Endothelial cell (in vitro differentiated cells): ENCODE measurements around the gene CDK6. TPM values are rescaled to one million over a fixed set of nuclear protein-coding genes. Genes with fewer than 3 reads are reported as not detected.
A peak's percentile ranks its signal among the peaks of the same experiment; 100 is the strongest.

ENCODE experiments used
- DNase-seq: peaks from one replicate; pipeline ENCODE4 v3.0.0; 2021; ENCODE audit warnings: low spot score
- H3K27ac Mint-ChIP-seq: one replicate; pipeline ENCODE4 v1.8.0; 2021; ENCODE audit warnings: mixed read lengths, inconsistent platforms; ENCODE audit not compliant: unreplicated experiment
- H3K27me3 Mint-ChIP-seq: one replicate; pipeline ENCODE4 v1.8.0; 2021; ENCODE audit warnings: mild to moderate bottlenecking, moderate library complexity, mixed read lengths, inconsistent platforms; ENCODE audit not compliant: unreplicated experiment
- H3K36me3 Mint-ChIP-seq: one replicate; pipeline ENCODE4 v1.8.0; 2021; ENCODE audit warnings: mild to moderate bottlenecking, low read depth, mixed read lengths, inconsistent platforms; ENCODE audit not compliant: unreplicated experiment
- H3K4me1 Mint-ChIP-seq: one replicate; pipeline ENCODE4 v1.8.0; 2021; ENCODE audit warnings: mild to moderate bottlenecking, mixed read lengths, inconsistent platforms; ENCODE audit not compliant: unreplicated experiment
- H3K4me3 Mint-ChIP-seq: one replicate; pipeline ENCODE4 v1.8.0; 2021; ENCODE audit warnings: mild to moderate bottlenecking, mixed read lengths, inconsistent platforms; ENCODE audit not compliant: unreplicated experiment
- H3K9me3 Mint-ChIP-seq: one replicate; pipeline ENCODE4 v1.8.0; 2021; ENCODE audit warnings: mixed read lengths, inconsistent platforms; ENCODE audit not compliant: unreplicated experiment
- CTCF ChIP-seq: fragments of 200-600 bp; sonication (generic); IDR thresholded peaks from one replicate; pipeline ENCODE4 v1.5.0; 2021; ENCODE audit warnings: antibody characterized with exemption; ENCODE audit not compliant: unreplicated experiment
- total RNA-seq: library from RNA; stranded (reverse); fragmentation: NEBNext Ultra II Directional; extraction: Animal tissue kit (Norgen Biotek cat#: 25700); gene quantifications from one replicate; pipeline ENCODE4 v1.2.1, GENCODE V29; 2021; ENCODE audit not compliant: unreplicated experiment

Gene CDK6
- total RNA-seq, 1 donor from 2014 or later = 32.6 TPM

- H3K27me3 Mint-ChIP-seq = no peaks in the 10 kb centered on the region
- H3K4me1 Mint-ChIP-seq = peaks cover 2% of the 10 kb centered on the region
- H3K9me3 Mint-ChIP-seq = no peaks in the 10 kb centered on the region
- DNase-seq = peak; percentile 57
- no peak overlapping the region for H3K4me3 Mint-ChIP-seq
- TF ChIP-seq CTCF = peak; percentile 54
- H3K36me3 Mint-ChIP-seq = peaks cover under 1% of the 10 kb centered on the region
- no peak overlapping the region for H3K27ac Mint-ChIP-seq
Measured at GRCh38 chr7:92621026-92621540, 215.3 kb downstream of the CDK6 start.

GRCh38 chr7:92615861-92616260 is 220.5 kb downstream of the CDK6 start:
- no peak for TF ChIP-seq CTCF
- no peak overlapping the region for H3K27ac Mint-ChIP-seq
- no peak for DNase-seq
- H3K4me1 Mint-ChIP-seq = peaks cover 8% of the 10 kb centered on the region
- no peaks in the 10 kb centered on the region for H3K27me3 Mint-ChIP-seq
- H3K36me3 Mint-ChIP-seq = peaks cover 3% of the 10 kb centered on the region
- H3K4me3 Mint-ChIP-seq = no peak overlapping the region
- H3K9me3 Mint-ChIP-seq = no peaks in the 10 kb centered on the region

GRCh38 chr7:92614660-92615174 is 221.7 kb downstream of the CDK6 start:
- Mint-ChIP-seq H3K27me3 (no peaks in the 10 kb centered on the region), H3K36me3 (peaks cover 3% of the 10 kb centered on the region), H3K9me3 (no peaks in the 10 kb centered on the region), H3K4me3 (no peak overlapping the region), H3K4me1 (peaks cover 8% of the 10 kb centered on the region), H3K27ac (no peak overlapping the region)
- TF ChIP-seq CTCF = no peak
- DNase-seq = no peak

GRCh38 chr7:92613720-92614119 is 222.7 kb downstream of the CDK6 start:
- no peak for DNase-seq
- H3K27me3 Mint-ChIP-seq = no peaks in the 10 kb centered on the region
- peak overlapping the region; percentile 32 for H3K4me3 Mint-ChIP-seq
- H3K36me3 Mint-ChIP-seq = peaks cover 3% of the 10 kb centered on the region
- no peak for TF ChIP-seq CTCF
- H3K9me3 Mint-ChIP-seq = no peaks in the 10 kb centered on the region
- peaks cover 8% of the 10 kb centered on the region for H3K4me1 Mint-ChIP-seq
- H3K27ac Mint-ChIP-seq = peak overlapping the region; percentile 70

GRCh38 chr7:92613214-92613613 is 223.2 kb downstream of the CDK6 start:
- TF ChIP-seq CTCF = no peak
- no peaks in the 10 kb centered on the region for H3K27me3 Mint-ChIP-seq
- no peaks in the 10 kb centered on the region for H3K9me3 Mint-ChIP-seq
- H3K4me3 Mint-ChIP-seq = no peak overlapping the region
- peaks cover 8% of the 10 kb centered on the region for H3K4me1 Mint-ChIP-seq
- no peak overlapping the region for H3K27ac Mint-ChIP-seq
- H3K36me3 Mint-ChIP-seq = peaks cover 3% of the 10 kb centered on the region
- DNase-seq = no peak
